Medulla oblongata (tissue), 1 donor: Measurements from ENCODE around the gene VKORC1L1.
A peak's percentile ranks its signal among the peaks of the same experiment; 100 is the strongest.
"Not testable (repeated sequence)": the region's sequence is repeated elsewhere in the genome, so short reads cannot be mapped to it uniquely, and the experiment has no call there.

Experiments
- DNase-seq: peaks from one replicate; pipeline ENCODE4 v3.0.0-alpha.2; 2015; ENCODE audit errors: extremely low spot score

VKORC1L1 gene

GRCh38 chr7:65978891-65979582 lies 106.2 kb downstream of the VKORC1L1 start:
- no peak for DNase-seq

- DNase-seq, result no peak
Measured at GRCh38 chr7:65979583-65980477, 107.0 kb downstream of the VKORC1L1 start.

GRCh38 chr7:65980478-65981250 lies 107.8 kb downstream of the VKORC1L1 start:
- peak; percentile 57 for DNase-seq

GRCh38 chr7:65981965-65982792 lies 109.3 kb downstream of the VKORC1L1 start, which contains the start of gene GUSB:
Gene GUSB (minus strand): TSS chr7:65982213. CDS start chr7:65982183, 30 bp downstream.
- DNase-seq, result peak; percentile 93

GRCh38 chr7:65983965-65984658 lies 111.2 kb downstream of the VKORC1L1 start:
- no peak for DNase-seq

- DNase-seq, result no peak
Measured at GRCh38 chr7:65988084-65988483, 115.2 kb downstream of the VKORC1L1 start.

- not testable (repeated sequence) for DNase-seq
Measured at GRCh38 chr7:65988503-65988902, 115.6 kb downstream of the VKORC1L1 start.

- no peak for DNase-seq
Measured at GRCh38 chr7:65989694-65990080, 116.8 kb downstream of the VKORC1L1 start.

- not testable (repeated sequence) for DNase-seq
Measured at GRCh38 chr7:65991829-65992228, 119.0 kb downstream of the VKORC1L1 start.

- DNase-seq, result no peak
Measured at GRCh38 chr7:65992526-65992925, 119.7 kb downstream of the VKORC1L1 start.

GRCh38 chr7:65994984-65995383 lies 122.1 kb downstream of the VKORC1L1 start:
- not testable (repeated sequence) for DNase-seq

GRCh38 chr7:66000823-66001417 lies 128.0 kb downstream of the VKORC1L1 start:
- not testable (repeated sequence) for DNase-seq

- DNase-seq, result not testable (repeated sequence)
Measured at GRCh38 chr7:66005115-66005671, 132.3 kb downstream of the VKORC1L1 start.

GRCh38 chr7:66007232-66007631 lies 134.4 kb downstream of the VKORC1L1 start:
- DNase-seq, result no peak
